HG03108 (cell line): ENCODE data around the gene REXO1.

ENCODE experiments used
- ATAC-seq: cut with Tn5 transposase; IDR thresholded peaks from one replicate; pipeline ENCODE4 v1.9.1; 2021; ENCODE audit warnings: moderate library complexity; ENCODE audit not compliant: unreplicated experiment

REXO1 gene

GRCh38 chr19:1829958-1830357 lies 18.3 kb downstream of the REXO1 start:
- ATAC-seq: no peak

- no peak for ATAC-seq
Observed at GRCh38 chr19:1828279-1829238, 19.7 kb downstream of the REXO1 start.

- ATAC-seq: no peak
Observed at GRCh38 chr19:1827566-1828278, 20.6 kb downstream of the REXO1 start.

GRCh38 chr19:1826557-1827521 lies 21.4 kb downstream of the REXO1 start:
- no peak for ATAC-seq

- ATAC-seq: no peak
Observed at GRCh38 chr19:1825909-1826556, 22.2 kb downstream of the REXO1 start.

GRCh38 chr19:1824252-1824622 lies 24.0 kb downstream of the REXO1 start:
- ATAC-seq: no peak

DNA sequence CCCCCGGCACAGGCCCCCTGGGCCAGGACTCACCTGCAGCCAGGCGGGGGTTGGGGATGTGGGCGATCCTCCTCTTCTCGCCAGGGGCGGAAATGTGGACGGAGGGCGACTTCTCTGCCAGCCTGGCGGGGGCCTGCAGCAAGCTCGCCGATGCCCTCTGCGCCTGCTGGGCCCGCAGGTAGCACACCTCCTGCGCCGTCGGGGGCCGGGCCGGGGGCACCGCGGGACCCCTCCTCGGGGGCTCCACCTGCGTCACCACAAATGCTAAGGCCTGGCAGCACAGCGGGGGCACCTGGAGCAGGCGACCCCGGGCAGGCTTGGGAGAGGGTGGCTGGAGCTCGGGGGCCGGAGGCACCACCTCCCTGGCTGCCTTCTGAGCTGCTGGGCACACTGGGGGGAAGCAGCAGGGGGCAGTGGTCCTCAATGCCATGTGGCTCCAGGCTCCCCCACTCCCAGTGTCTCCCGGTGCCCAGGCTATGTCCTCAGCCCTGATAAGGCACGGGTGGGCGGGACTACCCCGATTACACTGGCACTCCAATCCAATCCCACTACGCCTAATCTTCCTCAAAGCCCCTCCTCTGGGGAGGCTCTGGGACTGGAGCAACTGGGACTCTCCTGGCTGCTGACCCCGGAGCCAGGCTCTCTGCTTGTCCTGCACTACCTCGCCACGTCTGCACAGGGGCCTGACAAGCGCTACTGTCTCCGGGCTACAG lies 24.6 kb downstream of the REXO1 start:
- no peak for ATAC-seq

GRCh38 chr19:1823020-1823419 lies 25.3 kb downstream of the REXO1 start:
- ATAC-seq: no peak

DNA sequence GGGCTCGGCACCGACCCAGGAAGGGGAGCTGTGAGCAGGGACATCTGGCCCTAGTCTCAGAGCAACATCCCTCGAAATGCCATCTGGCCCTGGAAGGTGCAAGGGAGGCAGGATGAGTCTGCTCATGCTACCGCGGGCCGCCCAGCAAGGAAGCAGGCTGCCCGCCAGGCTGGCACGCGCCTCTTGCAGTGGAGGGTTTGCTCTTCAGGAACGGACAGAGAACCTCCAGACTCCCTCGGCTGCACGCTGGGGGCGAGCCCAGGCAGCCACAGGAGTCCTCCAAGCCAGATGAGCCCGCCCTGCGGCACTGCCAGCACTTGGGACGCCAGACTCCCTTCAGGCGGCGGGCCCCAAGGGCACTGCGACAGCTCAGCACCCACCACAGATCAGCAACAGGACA lies 26.1 kb downstream of the REXO1 start:
- no peak for ATAC-seq

- ATAC-seq: no peak
Observed at GRCh38 chr19:1819341-1820255, 28.7 kb downstream of the REXO1 start.

DNA sequence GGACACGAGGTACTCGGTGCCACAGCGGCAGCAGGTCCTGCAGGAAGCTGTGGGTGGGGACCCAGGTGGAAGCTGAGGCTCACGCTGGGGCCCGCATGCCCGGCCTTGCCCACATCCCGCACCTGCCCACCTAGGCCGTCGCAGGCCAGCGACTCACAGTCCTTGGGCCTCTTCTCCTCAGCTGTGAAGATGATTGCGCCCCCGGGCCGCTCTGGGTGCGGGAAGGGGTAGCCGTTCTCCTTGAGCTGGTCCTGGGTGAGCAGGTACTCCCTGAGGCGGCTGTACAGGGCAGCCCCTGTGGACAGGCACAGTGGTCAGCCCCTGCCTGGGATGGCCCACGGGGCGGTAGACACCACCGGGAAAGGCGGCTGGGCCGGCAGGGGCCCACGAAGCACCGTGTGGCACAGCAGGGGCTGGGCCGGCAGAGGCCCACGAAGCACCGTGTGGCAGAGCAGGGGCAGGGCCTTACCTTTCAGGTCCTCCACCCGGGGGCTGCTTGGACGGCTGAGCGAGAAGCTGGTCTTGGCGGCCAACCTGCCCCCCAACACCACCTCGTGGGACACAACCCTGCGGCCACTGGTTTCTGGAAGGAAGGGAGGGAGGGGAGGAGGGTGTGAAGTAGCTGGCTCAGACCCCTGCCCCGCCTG lies 29.6 kb downstream of the REXO1 start:
- ATAC-seq: no peak

- no peak for ATAC-seq
Observed at GRCh38 chr19:1817553-1818179, 30.6 kb downstream of the REXO1 start.

DNA sequence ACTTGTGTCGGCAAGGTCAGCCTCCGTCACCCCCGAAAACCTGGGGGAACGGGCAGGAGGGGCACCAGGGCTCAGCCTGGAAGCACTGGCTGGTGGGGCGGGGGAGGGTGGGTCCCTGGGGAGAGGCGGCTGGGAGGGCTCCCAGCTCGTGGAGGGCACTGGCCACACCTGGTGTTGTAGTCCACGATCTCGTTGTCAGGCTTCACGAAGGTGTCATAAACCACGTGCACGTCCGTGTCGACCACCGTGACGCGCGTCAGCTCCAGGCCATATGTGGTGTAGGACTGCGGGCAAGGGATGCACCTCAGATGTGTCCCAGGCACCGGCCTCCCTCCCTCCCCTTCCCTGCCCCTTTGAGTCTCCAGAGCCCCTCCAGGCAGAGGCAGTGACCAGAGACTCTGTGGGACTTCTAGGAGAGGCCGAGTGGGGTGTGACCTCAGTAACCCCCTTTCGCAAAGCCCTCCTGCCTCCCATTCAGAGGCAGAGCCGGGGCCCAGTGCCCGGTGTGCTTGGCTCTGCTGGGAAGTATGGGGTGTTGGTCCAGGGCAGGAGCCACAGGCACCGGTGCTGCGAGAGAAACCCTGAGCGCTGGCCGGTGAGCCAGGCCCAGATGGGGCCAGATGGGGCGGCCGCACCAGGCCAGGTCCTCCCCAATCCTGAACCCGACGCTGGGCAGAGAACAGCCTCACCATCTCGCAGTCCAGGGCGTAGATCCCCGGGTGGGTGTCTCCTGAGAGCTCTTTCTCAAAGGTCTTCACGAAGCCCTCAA lies 31.6 kb downstream of the REXO1 start:
- ATAC-seq: no peak

- no peak for ATAC-seq
Observed at GRCh38 chr19:1815605-1816529, 32.4 kb downstream of the REXO1 start.

DNA sequence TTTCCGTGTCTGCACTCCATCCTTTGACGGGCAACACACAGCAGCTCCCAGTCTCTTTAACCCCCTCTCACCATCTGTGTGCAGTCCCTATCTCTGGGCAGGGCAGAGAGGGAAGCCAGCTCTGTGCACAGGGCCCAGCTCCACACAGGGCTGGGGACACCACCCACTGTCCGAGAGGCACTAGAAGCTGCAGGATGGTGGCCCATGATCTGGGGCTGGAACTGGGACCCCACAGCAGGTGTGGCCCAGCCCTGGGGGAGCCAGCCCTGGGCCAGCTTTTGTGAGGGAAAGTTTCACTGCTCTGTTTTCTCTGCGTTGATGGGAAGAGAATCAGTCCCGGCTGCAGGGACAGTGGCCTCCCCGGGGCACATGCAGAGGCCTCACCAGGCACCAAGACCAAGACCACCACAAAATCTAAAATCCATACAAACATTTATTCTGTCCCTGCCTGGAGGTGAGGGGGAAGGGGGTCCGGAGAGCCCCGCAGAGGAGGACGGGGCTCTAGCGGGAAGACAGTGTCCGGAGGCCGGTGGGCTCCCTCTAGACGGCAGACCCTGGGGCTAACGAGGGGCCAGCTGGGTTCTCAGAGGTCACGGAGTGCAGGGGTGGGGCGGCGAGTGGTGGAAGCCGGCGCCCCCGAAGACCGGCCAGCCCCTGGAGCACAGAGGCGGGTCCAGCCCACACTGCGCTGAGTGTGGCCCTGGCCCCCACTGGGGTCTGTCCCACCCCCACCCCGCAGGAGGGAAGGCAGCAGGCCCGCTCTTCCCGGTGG lies 33.3 kb downstream of the REXO1 start:
- no peak for ATAC-seq
